ENCODE data around the gene F5. TPM values are rescaled to one million over a fixed set of nuclear protein-coding genes. Genes with fewer than 3 reads are reported as not detected.

F5 gene
- total RNA-seq, 2 experiments from 2014 or later: not detected

GRCh38 chr1:169486281-169487051, 99.8 kb downstream of the F5 start:
- BruUV-seq (replicated peaks): TSS peak; percentile 85
- POLR2A ChIA-PET: interaction anchor here (0.6 kb wide), 1 partner anchor 18 kb away, joined by 4 read pairs; no protein-coding TSS in a partner anchor
- TF ChIP-seq EZH2phosphoT487 (IDR thresholded peaks at IDR 0.05; ENCODE audit: borderline replicate concordance, low read depth, low read length): no peak
- no peak for TF ChIP-seq CTCF (conservative IDR thresholded peaks at IDR 0.05; ENCODE audit: low read length)
- intact Hi-C loops (cut with micrococcal nuclease; ENCODE audit: unreplicated experiment): loop anchor here (2.0 to 5.0 kb wide), 5 partner anchors 119 to 379 kb away; partner anchors contain the start of genes ATP1B1, BLZF1, METTL18 and NME7
- peak overlapping the region; percentile 76 for H3K4me3 ChIP-seq (ENCODE audit: low read depth, low read length, poor library complexity, severe bottlenecking)
- DNase-seq (ENCODE audit: low spot score): no peak
- no peak overlapping the region for H3K27ac ChIP-seq (ENCODE audit: low read depth, low read length, poor library complexity, severe bottlenecking)
- no peaks in the 10 kb centered on the region for H3K9me2 ChIP-seq (ENCODE audit: insufficient read depth, low read length)
- peak overlapping the region; percentile 98 for H2AFZ ChIP-seq (ENCODE audit: low read length)
- CTCF ChIA-PET (ENCODE audit: unreplicated experiment): no interaction called here
- no peaks in the 10 kb centered on the region for H3K36me3 ChIP-seq (ENCODE audit: insufficient read depth, low read length)
- H3K79me2 ChIP-seq (ENCODE audit: insufficient read depth, low read depth, low read length): no peaks in the 10 kb centered on the region
- H4K20me1 ChIP-seq (ENCODE audit: insufficient read depth, low read length): no peaks in the 10 kb centered on the region
- peak overlapping the region; percentile 96 for H3K4me2 ChIP-seq (ENCODE audit: low read length)
- H3K4me1 ChIP-seq (ENCODE audit: insufficient read depth, low read length, poor library complexity, severe bottlenecking): peaks cover 10% of the 10 kb centered on the region
- no peaks in the 10 kb centered on the region for H3K9me3 ChIP-seq (ENCODE audit: low read length)

GRCh38 chr1:169485431-169486280, 100.6 kb downstream of the F5 start, which contains the start of gene SLC19A2:
Gene SLC19A2 (minus strand): TSS chr1:169485944. CDS start chr1:169485766, 178 bp downstream.
- H3K9me3 ChIP-seq (ENCODE audit: low read length): no peaks in the 10 kb centered on the region
- H3K36me3 ChIP-seq (ENCODE audit: insufficient read depth, low read length): no peaks in the 10 kb centered on the region
- no peaks in the 10 kb centered on the region for H3K9me2 ChIP-seq (ENCODE audit: insufficient read depth, low read length)
- no TSS peak for BruUV-seq (replicated peaks)
- no peaks in the 10 kb centered on the region for H3K79me2 ChIP-seq (ENCODE audit: insufficient read depth, low read depth, low read length)
- H3K4me3 ChIP-seq (ENCODE audit: low read depth, low read length, poor library complexity, severe bottlenecking): peak within 1 kb of the TSS; percentile 76
- H4K20me1 ChIP-seq (ENCODE audit: insufficient read depth, low read length): no peaks in the 10 kb centered on the region
- ChIA-PET POLR2A (interaction anchor here (0.6 kb wide), 1 partner anchor 355 kb away, joined by 3 read pairs; no protein-coding TSS in a partner anchor), CTCF (ENCODE audit: unreplicated experiment) (no interaction called here)
- TF ChIP-seq CTCF (conservative IDR thresholded peaks at IDR 0.05; ENCODE audit: low read length) (peak; percentile 24), EZH2phosphoT487 (IDR thresholded peaks at IDR 0.05; ENCODE audit: borderline replicate concordance, low read depth, low read length) (no peak)
- peak; percentile 96 for DNase-seq (ENCODE audit: low spot score)
- H3K27ac ChIP-seq (ENCODE audit: low read depth, low read length, poor library complexity, severe bottlenecking): no peak within 1 kb of the TSS
- peak within 1 kb of the TSS; percentile 98 for H2AFZ ChIP-seq (ENCODE audit: low read length)
- H3K4me2 ChIP-seq (ENCODE audit: low read length): peak within 1 kb of the TSS; percentile 96
- intact Hi-C loops (cut with micrococcal nuclease; ENCODE audit: unreplicated experiment): loop anchor here (2.0 to 5.0 kb wide), 5 partner anchors 118 to 378 kb away; partner anchors contain the start of genes ATP1B1, BLZF1, METTL18 and NME7
- peaks cover 10% of the 10 kb centered on the region for H3K4me1 ChIP-seq (ENCODE audit: insufficient read depth, low read length, poor library complexity, severe bottlenecking)

Data from OCI-LY7 (cell line).